ENCODE data around the gene ARID1B.

ARID1B gene

GRCh38 chr6:156916130-156916801, 139.1 kb downstream of the ARID1B start:
- no peak for DNase-seq (ENCODE audit: low spot score)
- H4K91ac ChIP-seq (ENCODE audit: low read depth, low read length, poor library complexity), result no peak overlapping the region
- peaks cover 4% of the 10 kb centered on the region for H3K79me1 ChIP-seq (ENCODE audit: low read depth, low read length)
- H2BK15ac ChIP-seq (ENCODE audit: low read length), result no peak overlapping the region
- H3K4me1 ChIP-seq (ENCODE audit: control insufficient read depth in 2 of 2, insufficient read depth in 1 of 2, low read depth in 1 of 2, low read length in 2 of 2), result peaks cover 5 to 7% of the 10 kb centered on the region in 2 donors
- H3K4ac ChIP-seq (ENCODE audit: low read length), result no peak overlapping the region
- peaks cover 0 to 3% of the 10 kb centered on the region in 2 donors for H3K36me3 ChIP-seq (replicated peaks in 1 of 2; ENCODE audit: control insufficient read depth in 2 of 2, insufficient read depth in 2 of 2, low read length in 2 of 2)
- H3K18ac ChIP-seq (ENCODE audit: low read length), result no peak overlapping the region
- H2AFZ ChIP-seq (ENCODE audit: low read length), result no peak overlapping the region
- no peak overlapping the region for H2BK5ac ChIP-seq (ENCODE audit: low read length)
- no peak overlapping the region for H3K4me3 ChIP-seq (ENCODE audit: low read length in 2 of 2)
- H3K4me2 ChIP-seq (ENCODE audit: insufficient read depth, low read length, poor library complexity, severe bottlenecking), result no peak overlapping the region
- no peak overlapping the region for H3K27ac ChIP-seq (replicated peaks; ENCODE audit: low read length)
- no peak overlapping the region for H2BK120ac ChIP-seq (ENCODE audit: low read depth, low read length)
- H2BK12ac ChIP-seq (ENCODE audit: low read length), result no peak overlapping the region
- no peaks in the 10 kb centered on the region for H3K27me3 ChIP-seq (ENCODE audit: control insufficient read depth in 3 of 3, insufficient read depth in 3 of 3, low read depth in 1 of 3, low read length in 3 of 3)
- H3K14ac ChIP-seq (ENCODE audit: low read length), result no peak overlapping the region
- no CpG with 5 or more reads among the region's 11 CpGs for WGBS, 2 donors (ENCODE audit: extremely low coverage in 2 of 2, insufficient read length in 2 of 2, insufficient replicate concordance in 1 of 2)
- no peak overlapping the region for H3K9ac ChIP-seq (ENCODE audit: low read depth, low read length, poor library complexity)
- no peak overlapping the region for H2AK5ac ChIP-seq (ENCODE audit: low read depth, low read length)
- H4K8ac ChIP-seq (ENCODE audit: low read depth, low read length), result no peak overlapping the region
- H3K23ac ChIP-seq (ENCODE audit: low read depth, low read length, poor library complexity), result no peak overlapping the region
- no peaks in the 10 kb centered on the region for H3K9me3 ChIP-seq (replicated peaks in 1 of 2; ENCODE audit: control insufficient read depth in 2 of 2, insufficient read depth in 1 of 2, low read depth in 1 of 2, low read length in 2 of 2)

DNA sequence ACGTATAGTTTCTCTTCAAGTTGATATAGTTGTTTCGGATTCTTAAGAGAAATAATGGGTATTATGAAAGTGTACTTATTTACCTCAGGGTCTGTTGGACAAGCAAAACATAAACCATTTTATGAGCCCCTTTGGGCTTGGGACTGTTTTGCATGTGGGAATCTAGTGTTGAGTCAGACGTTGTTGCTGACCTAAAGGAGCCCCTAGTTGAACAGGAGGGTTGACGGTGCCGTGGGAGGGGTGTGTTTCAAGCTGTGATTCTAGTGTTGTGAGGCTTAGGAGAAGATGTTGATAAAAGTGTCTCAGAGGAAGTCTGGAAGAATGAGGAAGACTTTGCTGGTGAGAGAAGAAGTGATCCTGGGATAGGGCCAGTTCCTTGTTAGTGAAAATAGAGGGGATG, 140.0 kb downstream of the ARID1B start:
- no peak overlapping the region for H3K14ac ChIP-seq (ENCODE audit: low read length)
- no peak overlapping the region for H3K27ac ChIP-seq (replicated peaks; ENCODE audit: low read length)
- H3K9me3 ChIP-seq (replicated peaks in 1 of 2; ENCODE audit: control insufficient read depth in 2 of 2, insufficient read depth in 1 of 2, low read depth in 1 of 2, low read length in 2 of 2), result no peaks in the 10 kb centered on the region
- no peak overlapping the region for H2BK120ac ChIP-seq (ENCODE audit: low read depth, low read length)
- no peak for DNase-seq (ENCODE audit: low spot score)
- H3K9ac ChIP-seq (ENCODE audit: low read depth, low read length, poor library complexity), result no peak overlapping the region
- no peak overlapping the region for H3K4me2 ChIP-seq (ENCODE audit: insufficient read depth, low read length, poor library complexity, severe bottlenecking)
- no peaks in the 10 kb centered on the region for H3K27me3 ChIP-seq (ENCODE audit: control insufficient read depth in 3 of 3, insufficient read depth in 3 of 3, low read depth in 1 of 3, low read length in 3 of 3)
- no CpG with 5 or more reads among the region's 5 CpGs for WGBS, 2 donors (ENCODE audit: extremely low coverage in 2 of 2, insufficient read length in 2 of 2, insufficient replicate concordance in 1 of 2)
- H3K4ac ChIP-seq (ENCODE audit: low read length), result no peak overlapping the region
- no peak overlapping the region for H2AK5ac ChIP-seq (ENCODE audit: low read depth, low read length)
- H4K8ac ChIP-seq (ENCODE audit: low read depth, low read length), result no peak overlapping the region
- H3K4me3 ChIP-seq (ENCODE audit: low read length in 2 of 2), result no peak overlapping the region
- no peak overlapping the region for H2BK12ac ChIP-seq (ENCODE audit: low read length)
- H3K23ac ChIP-seq (ENCODE audit: low read depth, low read length, poor library complexity), result no peak overlapping the region
- H2AFZ ChIP-seq (ENCODE audit: low read length), result no peak overlapping the region
- H2BK5ac ChIP-seq (ENCODE audit: low read length), result no peak overlapping the region
- H3K4me1 ChIP-seq (ENCODE audit: control insufficient read depth in 2 of 2, insufficient read depth in 1 of 2, low read depth in 1 of 2, low read length in 2 of 2), result peaks cover 5 to 7% of the 10 kb centered on the region in 2 donors
- peaks cover 0 to 3% of the 10 kb centered on the region in 2 donors for H3K36me3 ChIP-seq (replicated peaks in 1 of 2; ENCODE audit: control insufficient read depth in 2 of 2, insufficient read depth in 2 of 2, low read length in 2 of 2)
- H2BK15ac ChIP-seq (ENCODE audit: low read length), result no peak overlapping the region
- H4K91ac ChIP-seq (ENCODE audit: low read depth, low read length, poor library complexity), result no peak overlapping the region
- peaks cover 4% of the 10 kb centered on the region for H3K79me1 ChIP-seq (ENCODE audit: low read depth, low read length)
- no peak overlapping the region for H3K18ac ChIP-seq (ENCODE audit: low read length)

- Histone ChIP-seq H3K27ac (replicated peaks; ENCODE audit: low read length) (no peak overlapping the region), H3K36me3 (replicated peaks in 1 of 2; ENCODE audit: control insufficient read depth in 2 of 2, insufficient read depth in 2 of 2, low read length in 2 of 2) (no peaks in the 10 kb centered on the region), H2AFZ (ENCODE audit: low read length) (no peak overlapping the region), H3K18ac (ENCODE audit: low read length) (no peak overlapping the region), H3K9ac (ENCODE audit: low read depth, low read length, poor library complexity) (no peak overlapping the region), H2BK5ac (ENCODE audit: low read length) (no peak overlapping the region), H4K91ac (ENCODE audit: low read depth, low read length, poor library complexity) (no peak overlapping the region), H2AK5ac (ENCODE audit: low read depth, low read length) (no peak overlapping the region), H3K4ac (ENCODE audit: low read length) (no peak overlapping the region), H3K14ac (ENCODE audit: low read length) (no peak overlapping the region), H3K4me1 (ENCODE audit: control insufficient read depth in 2 of 2, insufficient read depth in 1 of 2, low read depth in 1 of 2, low read length in 2 of 2) (peaks cover 3 to 6% of the 10 kb centered on the region in 2 donors), H2BK15ac (ENCODE audit: low read length) (no peak overlapping the region), H3K9me3 (replicated peaks in 1 of 2; ENCODE audit: control insufficient read depth in 2 of 2, insufficient read depth in 1 of 2, low read depth in 1 of 2, low read length in 2 of 2) (no peaks in the 10 kb centered on the region), H3K27me3 (ENCODE audit: control insufficient read depth in 3 of 3, insufficient read depth in 3 of 3, low read depth in 1 of 3, low read length in 3 of 3) (no peaks in the 10 kb centered on the region), H3K23ac (ENCODE audit: low read depth, low read length, poor library complexity) (no peak overlapping the region), H3K4me3 (ENCODE audit: low read length in 2 of 2) (no peak overlapping the region), H3K4me2 (ENCODE audit: insufficient read depth, low read length, poor library complexity, severe bottlenecking) (no peak overlapping the region), H3K79me1 (ENCODE audit: low read depth, low read length) (peaks cover 7% of the 10 kb centered on the region), H2BK12ac (ENCODE audit: low read length) (no peak overlapping the region), H4K8ac (ENCODE audit: low read depth, low read length) (no peak overlapping the region), H2BK120ac (ENCODE audit: low read depth, low read length) (no peak overlapping the region)
- WGBS, 2 donors (ENCODE audit: extremely low coverage in 2 of 2, insufficient read length in 2 of 2, insufficient replicate concordance in 1 of 2), result no CpG with 5 or more reads among the region's 7 CpGs
- DNase-seq (ENCODE audit: low spot score), result no peak
These were observed 141.5 kb downstream of the ARID1B start for GRCh38 chr6:156918647-156919046.

DNA sequence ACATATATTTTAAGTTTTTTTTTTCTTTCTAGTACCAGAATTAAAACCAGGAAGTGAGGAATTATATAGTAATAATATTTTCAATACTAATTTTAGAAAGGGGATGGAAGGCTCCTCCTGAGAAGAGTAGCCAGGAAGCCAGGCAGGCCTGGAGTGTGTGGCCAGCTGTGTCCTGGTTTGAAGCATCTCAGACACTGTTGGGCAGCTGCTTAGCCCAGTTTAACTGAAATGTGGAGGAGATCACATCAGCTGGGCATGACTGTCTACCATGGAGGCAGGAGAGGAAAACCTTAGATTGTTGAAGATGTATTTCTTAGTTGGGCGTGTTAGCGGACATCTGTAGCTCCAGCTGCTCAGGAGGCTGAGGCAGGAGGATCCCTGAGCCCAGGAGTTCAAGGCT, 142.2 kb downstream of the ARID1B start:
- Histone ChIP-seq H2BK12ac (ENCODE audit: low read length) (no peak overlapping the region), H3K23ac (ENCODE audit: low read depth, low read length, poor library complexity) (no peak overlapping the region), H2BK15ac (ENCODE audit: low read length) (no peak overlapping the region), H4K91ac (ENCODE audit: low read depth, low read length, poor library complexity) (no peak overlapping the region), H3K4ac (ENCODE audit: low read length) (no peak overlapping the region), H3K9me3 (replicated peaks in 1 of 2; ENCODE audit: control insufficient read depth in 2 of 2, insufficient read depth in 1 of 2, low read depth in 1 of 2, low read length in 2 of 2) (no peaks in the 10 kb centered on the region), H3K9ac (ENCODE audit: low read depth, low read length, poor library complexity) (no peak overlapping the region), H3K36me3 (replicated peaks in 1 of 2; ENCODE audit: control insufficient read depth in 2 of 2, insufficient read depth in 2 of 2, low read length in 2 of 2) (no peaks in the 10 kb centered on the region), H2BK120ac (ENCODE audit: low read depth, low read length) (no peak overlapping the region), H2AFZ (ENCODE audit: low read length) (no peak overlapping the region), H3K27ac (replicated peaks; ENCODE audit: low read length) (no peak overlapping the region), H3K4me3 (ENCODE audit: low read length in 2 of 2) (no peak overlapping the region), H2BK5ac (ENCODE audit: low read length) (no peak overlapping the region), H3K14ac (ENCODE audit: low read length) (no peak overlapping the region), H2AK5ac (ENCODE audit: low read depth, low read length) (no peak overlapping the region), H3K4me1 (ENCODE audit: control insufficient read depth in 2 of 2, insufficient read depth in 1 of 2, low read depth in 1 of 2, low read length in 2 of 2) (peaks cover 3 to 6% of the 10 kb centered on the region in 2 donors), H3K79me1 (ENCODE audit: low read depth, low read length) (peaks cover 4% of the 10 kb centered on the region), H3K18ac (ENCODE audit: low read length) (no peak overlapping the region), H3K27me3 (ENCODE audit: control insufficient read depth in 3 of 3, insufficient read depth in 3 of 3, low read depth in 1 of 3, low read length in 3 of 3) (no peaks in the 10 kb centered on the region), H3K4me2 (ENCODE audit: insufficient read depth, low read length, poor library complexity, severe bottlenecking) (no peak overlapping the region), H4K8ac (ENCODE audit: low read depth, low read length) (no peak overlapping the region)
- no CpG with 5 or more reads among the region's 2 CpGs for WGBS, 2 donors (ENCODE audit: extremely low coverage in 2 of 2, insufficient read length in 2 of 2, insufficient replicate concordance in 1 of 2)
- DNase-seq (ENCODE audit: low spot score), result no peak
